IPS-NIHi11 (cell line): ENCODE measurements around the gene CAB39.
A peak's percentile ranks its signal among the peaks of the same experiment; 100 is the strongest.
"Not testable (repeated sequence)": the region's sequence is repeated elsewhere in the genome, so short reads cannot be mapped to it uniquely, and the experiment has no call there.

Source experiments
- DNase-seq: peaks from one replicate; pipeline ENCODE4 v3.0.0; 2012; ENCODE audit warnings: mixed read lengths, low spot score

CAB39 gene

GRCh38 chr2:230684270-230685168 is 28.1 kb upstream of the CAB39 start:
- DNase-seq: no peak

- DNase-seq: no peak
These were observed 27.5 kb upstream of the CAB39 start for GRCh38 chr2:230685178-230685577.

- DNase-seq: no peak
These were observed 25.1 kb upstream of the CAB39 start for GRCh38 chr2:230687498-230687897.

DNA sequence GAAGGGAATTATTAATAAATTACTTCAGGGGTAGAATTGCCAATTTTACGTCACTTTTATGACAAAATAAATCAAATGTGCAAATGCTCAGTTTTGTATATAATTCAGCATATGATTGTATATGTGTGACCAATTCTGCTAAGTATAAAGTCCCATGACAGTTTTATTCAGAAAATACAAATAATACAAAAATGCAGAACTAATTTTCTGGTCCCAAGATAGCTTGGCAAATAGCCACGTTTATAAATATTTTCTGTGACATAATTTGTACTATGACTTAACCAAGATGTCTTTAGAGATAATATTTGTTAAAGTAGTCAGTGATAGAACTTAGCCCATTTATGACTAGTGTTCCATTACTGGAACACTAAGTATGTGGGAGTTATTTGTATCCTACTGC is 24.2 kb upstream of the CAB39 start:
- DNase-seq: no peak

DNA sequence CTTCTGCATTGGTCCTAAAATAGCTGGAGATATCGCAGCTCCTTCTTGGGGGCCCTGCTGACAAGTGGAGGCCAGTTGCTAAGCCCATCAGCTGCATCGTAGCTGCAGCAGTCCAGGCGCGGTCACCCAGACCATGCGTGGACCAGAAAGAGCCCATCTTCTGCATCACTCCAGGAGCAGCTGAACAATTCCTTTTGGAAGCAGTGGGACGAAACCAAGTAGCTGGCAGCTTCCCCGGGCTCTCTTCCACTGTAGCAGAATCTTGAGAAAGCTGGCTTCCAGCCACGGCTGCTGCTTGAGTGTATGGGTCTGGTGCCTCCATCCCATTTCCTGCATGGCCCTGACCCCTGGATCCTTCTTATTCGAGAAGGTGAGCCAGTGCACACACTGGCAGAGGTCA is 22.2 kb upstream of the CAB39 start:
- no peak for DNase-seq

GRCh38 chr2:230691005-230691647 is 21.5 kb upstream of the CAB39 start:
- DNase-seq: peak; percentile 67

- no peak for DNase-seq
These were observed 19.9 kb upstream of the CAB39 start for GRCh38 chr2:230692760-230693159.

DNA sequence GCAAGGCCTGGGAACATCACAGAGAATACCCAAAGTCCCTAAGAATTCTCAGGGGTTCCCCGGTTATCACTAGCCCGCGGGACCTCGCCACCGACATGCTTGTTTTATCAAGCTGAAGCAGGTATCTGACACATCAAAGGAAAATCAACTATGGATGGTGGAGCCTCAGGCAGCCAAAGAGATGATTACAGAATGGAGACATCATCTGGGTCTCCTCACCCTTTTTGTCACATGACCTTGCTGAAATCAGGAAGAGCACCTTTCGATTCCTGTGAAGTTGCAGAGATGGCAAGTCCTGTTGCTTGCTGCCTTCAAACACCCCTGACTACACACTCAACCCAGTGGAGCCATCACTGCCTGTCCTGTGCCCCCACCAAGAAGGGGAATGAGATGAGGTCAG is 19.2 kb upstream of the CAB39 start:
- DNase-seq: no peak

GRCh38 chr2:230694241-230694640 is 18.4 kb upstream of the CAB39 start:
- DNase-seq: no peak

DNA sequence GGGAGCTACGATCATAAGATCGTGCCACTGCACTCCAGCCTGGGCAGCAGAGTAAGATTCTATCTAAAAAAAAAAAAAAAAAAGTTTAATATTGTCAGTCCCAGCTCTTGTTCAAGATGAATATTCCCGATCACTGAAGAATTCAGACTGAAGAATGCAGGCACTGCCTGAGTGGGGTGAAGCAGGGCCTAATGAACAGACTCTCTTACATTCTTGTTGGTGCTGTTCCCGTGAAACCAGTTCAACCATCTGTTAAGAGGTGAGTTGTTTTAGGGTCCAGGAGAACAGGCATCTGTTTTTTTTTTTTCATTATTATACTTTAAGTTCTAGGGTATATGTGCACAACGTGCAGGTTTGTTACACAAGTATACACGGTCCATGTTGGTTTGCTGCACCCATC is 17.1 kb upstream of the CAB39 start:
- no peak for DNase-seq

- DNase-seq: no peak
These were observed 16.0 kb upstream of the CAB39 start for GRCh38 chr2:230696670-230697069.

DNA sequence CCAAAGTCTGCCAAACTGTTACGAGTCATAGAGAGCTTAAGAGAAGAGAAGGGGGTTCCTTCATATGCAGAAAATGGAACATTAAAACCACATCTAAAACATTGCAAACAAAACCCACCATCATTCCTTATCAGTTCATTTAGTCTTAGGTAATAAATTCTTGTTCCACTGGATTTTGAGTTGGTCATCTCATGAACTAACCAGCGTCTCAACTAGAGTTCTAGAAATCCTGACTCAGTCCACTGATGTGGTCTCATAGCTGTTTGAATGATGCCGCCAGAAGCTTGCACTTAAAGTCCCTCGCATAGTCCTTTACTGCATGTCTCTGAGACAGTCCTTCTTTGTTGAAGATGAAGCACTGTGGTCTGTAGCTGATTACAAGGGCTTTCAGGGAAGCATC is 15.0 kb upstream of the CAB39 start:
- no peak for DNase-seq

DNA sequence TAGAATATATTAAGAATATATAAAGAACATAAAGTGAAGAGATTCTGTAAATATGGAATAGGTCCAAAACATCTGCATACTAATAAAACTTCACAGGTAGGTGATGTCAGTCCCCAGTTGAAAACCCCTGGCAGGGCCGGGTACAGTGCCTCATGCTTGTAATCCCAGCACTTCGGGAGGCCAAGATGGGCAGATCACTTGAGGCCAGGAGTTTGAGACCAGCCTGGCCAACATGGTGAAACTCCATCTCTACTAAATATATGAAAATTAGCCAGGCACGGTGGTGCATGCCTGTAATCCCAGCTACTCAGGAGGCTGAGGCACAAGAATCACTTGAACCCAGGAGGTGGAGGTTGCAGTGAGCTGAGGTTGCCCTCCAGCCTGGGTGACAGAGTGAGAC is 13.9 kb upstream of the CAB39 start:
- DNase-seq: not testable (repeated sequence)

GRCh38 chr2:230700447-230700846 is 12.2 kb upstream of the CAB39 start:
- no peak for DNase-seq

DNA sequence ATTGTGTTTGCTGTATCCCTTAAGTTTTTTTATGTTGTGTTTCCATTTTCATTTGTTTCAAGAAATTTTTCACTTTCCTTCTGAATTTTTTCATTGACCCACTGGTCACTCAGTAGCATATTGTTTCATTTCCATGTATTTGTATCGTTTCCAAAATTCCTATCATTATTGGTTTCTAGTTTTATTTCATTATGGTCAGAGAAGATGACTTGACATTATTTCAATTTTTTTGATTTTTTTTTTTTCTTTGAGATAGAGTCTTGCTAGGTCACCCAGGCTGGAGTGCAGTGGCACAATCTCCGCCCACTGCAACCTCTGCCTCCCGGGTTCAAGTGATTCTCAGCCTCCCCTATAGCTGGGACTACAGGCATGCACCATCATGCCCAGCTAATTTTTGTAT is 11.3 kb upstream of the CAB39 start:
- DNase-seq: no peak

DNA sequence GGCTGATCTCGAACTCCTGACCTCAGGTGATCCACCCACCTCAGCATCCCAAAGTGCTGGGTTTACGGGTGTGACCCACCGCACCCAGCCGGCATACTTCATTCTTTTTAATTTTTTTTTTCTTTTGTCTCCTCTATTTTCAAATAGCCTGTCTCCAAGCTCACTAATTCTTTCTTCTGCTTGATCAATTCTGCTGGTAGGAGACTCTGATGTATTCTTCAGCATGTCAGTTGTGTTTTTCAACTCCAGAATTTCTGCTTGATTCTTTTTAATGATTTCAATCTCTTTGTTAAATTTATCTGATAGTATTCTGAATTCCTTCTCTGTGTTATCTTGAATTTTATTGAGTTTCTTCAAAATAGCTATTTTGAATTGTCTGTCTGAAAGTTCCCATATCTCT is 10.2 kb upstream of the CAB39 start:
- not testable (repeated sequence) for DNase-seq

DNA sequence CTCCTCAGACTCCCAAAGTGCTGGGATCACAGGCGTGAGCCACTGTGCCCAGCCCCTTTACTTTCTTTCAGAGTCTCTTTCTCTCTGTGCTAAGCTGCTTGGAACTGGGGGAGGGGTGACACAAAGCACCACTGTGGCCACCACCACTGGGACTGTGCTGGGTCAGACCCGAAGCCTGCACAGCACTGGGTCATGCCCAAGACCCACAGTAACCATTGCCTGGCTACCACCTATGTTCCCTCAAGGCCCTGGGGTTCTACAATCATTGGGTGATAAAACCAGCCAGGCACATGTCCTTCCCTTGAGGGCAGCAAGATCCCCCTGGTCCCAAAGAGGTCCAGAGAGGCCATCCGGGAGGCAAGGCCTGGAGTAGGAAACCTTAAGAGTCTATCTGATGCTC is 9.1 kb upstream of the CAB39 start:
- DNase-seq: no peak

DNA sequence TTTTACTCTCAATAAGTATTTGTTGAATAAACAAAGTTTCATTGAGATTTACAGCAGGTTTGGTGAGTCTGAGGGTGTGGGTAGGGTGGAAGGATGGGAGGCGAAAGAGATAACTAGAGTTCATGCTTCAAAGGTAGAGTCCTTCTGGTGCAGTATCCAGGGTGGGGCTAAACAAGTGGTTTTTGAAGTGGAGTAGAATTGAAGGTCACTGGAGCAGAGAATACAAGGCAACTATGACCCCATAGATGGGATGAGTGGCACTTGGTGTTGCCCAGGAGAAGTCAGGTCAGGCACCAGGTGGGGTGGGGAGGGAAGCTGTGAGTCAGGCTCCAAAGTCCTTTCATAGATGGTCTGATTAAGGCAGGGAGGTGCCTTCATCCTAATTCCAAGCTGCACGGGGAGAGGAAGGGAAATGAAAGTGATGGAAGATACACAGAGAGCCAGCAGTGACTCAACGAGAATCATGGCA is 6.6 kb upstream of the CAB39 start:
- DNase-seq: no peak

- DNase-seq: no peak
These were observed 5.7 kb upstream of the CAB39 start for GRCh38 chr2:230706966-230707365.

DNA sequence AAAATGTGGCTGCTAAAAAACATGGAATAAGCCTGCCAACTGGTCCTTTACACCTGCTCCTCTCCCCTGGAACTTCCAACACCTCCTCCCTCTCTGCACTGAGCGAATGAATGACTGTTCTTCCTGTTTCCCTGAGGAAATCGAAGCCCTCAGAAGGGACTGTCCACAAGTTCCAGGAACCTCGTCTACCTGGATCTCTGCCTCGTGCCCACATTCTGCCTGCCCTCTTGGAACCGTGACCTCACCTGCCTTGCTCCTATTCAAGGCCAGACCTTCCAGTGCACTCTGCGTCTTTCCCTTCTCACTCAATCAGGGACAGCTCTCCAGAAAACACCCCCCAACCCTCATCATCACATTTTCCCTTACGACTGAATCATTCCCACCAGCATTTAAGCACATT is 4.4 kb upstream of the CAB39 start:
- no peak for DNase-seq

GRCh38 chr2:230711224-230711623 is 1.4 kb upstream of the CAB39 start:
- DNase-seq: no peak

DNA sequence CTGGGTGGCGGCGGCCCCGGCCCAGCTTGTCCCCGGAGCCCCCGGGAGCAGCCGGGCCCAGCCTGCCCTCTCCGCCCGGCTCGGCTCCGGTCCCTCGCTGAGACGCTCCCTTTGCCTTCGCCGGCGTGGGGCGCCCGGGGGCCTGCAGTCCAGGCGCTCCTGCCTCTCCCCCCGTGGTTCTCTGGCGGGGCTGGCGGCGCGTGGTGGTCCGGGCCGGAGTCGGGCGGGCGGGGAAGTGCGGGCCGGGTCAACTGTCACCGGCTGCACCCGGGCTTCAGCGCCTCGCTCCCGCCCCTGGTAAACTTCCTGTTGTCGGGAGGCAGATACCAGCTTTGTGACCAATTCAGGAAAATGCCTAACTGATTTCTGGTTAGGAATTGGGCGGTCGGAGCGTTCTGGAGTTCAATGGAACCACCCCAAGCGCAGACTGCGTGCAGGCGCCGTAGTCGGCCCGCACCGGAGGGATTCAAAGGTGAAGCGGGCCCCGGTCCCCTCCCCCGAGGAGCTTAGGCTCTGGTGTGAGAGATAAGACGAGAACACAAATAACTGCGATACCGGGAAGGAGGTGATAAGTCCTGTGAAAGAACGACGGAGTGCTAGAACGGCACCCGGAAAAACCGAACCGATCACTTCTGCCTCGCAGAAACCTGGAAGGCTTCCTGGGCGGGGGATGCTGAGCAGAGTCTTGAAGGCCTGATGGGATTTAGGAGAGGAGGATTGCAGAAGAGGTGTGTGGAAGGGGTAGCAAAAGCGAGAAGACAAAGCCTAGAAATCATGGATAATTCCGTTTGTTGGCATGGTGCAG is 891 bp downstream of the CAB39 start:
- peak; percentile 38 for DNase-seq

DNA sequence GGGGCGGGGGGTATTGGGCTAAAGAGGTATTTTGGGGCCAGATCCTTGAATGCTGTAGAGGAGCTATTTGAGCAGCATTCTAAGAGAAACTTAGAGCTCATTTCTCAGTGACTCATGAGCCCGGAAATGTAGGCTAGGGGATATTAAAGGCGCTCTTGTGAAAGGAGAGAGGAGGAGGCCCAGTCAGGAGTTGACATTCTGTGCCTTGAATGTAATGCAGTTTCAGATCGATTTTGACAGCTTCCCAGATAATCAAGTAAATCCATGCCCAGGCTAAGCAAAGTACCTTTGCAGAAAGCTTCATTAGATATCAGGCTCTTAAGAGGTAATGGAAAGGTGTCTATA is 1.5 kb downstream of the CAB39 start:
- DNase-seq: peak; percentile 34
